ENCODE measurements around the gene TUBB4A.

DNA sequence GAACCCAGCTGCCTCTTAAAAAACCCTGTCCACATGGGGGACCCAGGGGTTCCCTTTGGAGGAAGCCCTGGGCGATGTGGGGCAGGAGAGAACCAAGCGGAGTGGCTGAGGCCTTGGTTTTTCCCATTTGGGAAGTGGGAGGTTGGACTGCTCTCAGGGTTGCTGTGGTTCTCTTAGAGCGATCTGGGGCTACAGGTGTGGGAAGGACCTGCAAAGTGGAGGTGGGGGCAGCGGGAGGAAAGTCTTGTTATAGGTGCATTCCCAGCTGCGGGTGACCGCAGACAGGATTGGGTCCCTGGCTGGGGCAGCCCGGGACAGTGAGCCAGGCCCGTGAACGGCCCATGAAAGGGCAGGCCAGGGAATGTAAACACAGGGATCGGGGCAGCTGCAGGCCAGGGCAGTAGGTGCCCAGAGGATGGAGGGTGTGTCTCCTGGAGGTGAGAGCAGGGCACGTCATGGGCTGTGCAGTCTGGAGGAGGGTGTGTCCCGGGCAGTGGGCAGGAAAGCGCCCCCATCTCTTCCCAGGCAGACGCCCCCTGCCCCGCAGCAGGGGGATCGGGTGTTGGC, 43.3 kb downstream of the TUBB4A start:
- no peak for TF ChIP-seq CTCF (IDR thresholded peaks at IDR 0.05)
- no peak for TF ChIP-seq EZH2 (IDR thresholded peaks at IDR 0.05)
- no peak for TF ChIP-seq EZH2phosphoT487 (IDR thresholded peaks at IDR 0.05)
